Neural crest cell (in vitro differentiated cells): Measurements from ENCODE around the gene LRRC70. TPM values are rescaled to one million over a fixed set of nuclear protein-coding genes. Genes with fewer than 3 reads are reported as not detected.

Source experiments
- DNase-seq: peaks from one replicate; pipeline ENCODE4 v3.0.0; 2021; ENCODE audit warnings: low read depth, mixed read lengths, low spot score
- H3K27ac Mint-ChIP-seq: one replicate; pipeline ENCODE4 v1.8.0; 2021; ENCODE audit warnings: mild to moderate bottlenecking, mixed read lengths; ENCODE audit not compliant: unreplicated experiment
- H3K27me3 Mint-ChIP-seq: 2 replicates; pipeline ENCODE4 v1.8.0; 2021; ENCODE audit warnings: low read depth, mild to moderate bottlenecking, mixed read lengths
- H3K36me3 Mint-ChIP-seq: 2 replicates; pipeline ENCODE4 v1.8.0; 2021; ENCODE audit warnings: low read depth, mild to moderate bottlenecking, mixed read lengths
- H3K4me1 Mint-ChIP-seq: 2 replicates; pipeline ENCODE4 v1.8.0; 2021; ENCODE audit warnings: mixed read lengths
- H3K4me3 Mint-ChIP-seq: one replicate; pipeline ENCODE4 v1.8.0; 2021; ENCODE audit warnings: mild to moderate bottlenecking, mixed read lengths
- H3K9me3 Mint-ChIP-seq: 2 replicates; pipeline ENCODE4 v1.8.0; 2021; ENCODE audit warnings: mixed read lengths
- CTCF ChIP-seq: fragments of 200-600 bp; sonication (generic); conservative IDR thresholded peaks from 2 replicates; pipeline ENCODE4 v1.5.0; 2021; ENCODE audit warnings: antibody characterized with exemption, mild to moderate bottlenecking
- total RNA-seq: library from RNA; stranded (reverse); gene quantifications from 2 replicates; pipeline ENCODE4 v1.2.1, GENCODE V29; 2021

LRRC70 gene
- total RNA-seq, 1 donor from 2014 or later, result 0.19 TPM

GRCh38 chr5:62594364-62594984 is 15.9 kb downstream of the LRRC70 start:
- H3K9me3 Mint-ChIP-seq, result no peaks in the 10 kb centered on the region
- H3K4me1 Mint-ChIP-seq, result no peaks in the 10 kb centered on the region
- no peak overlapping the region for H3K4me3 Mint-ChIP-seq
- no peak for TF ChIP-seq CTCF
- no peaks in the 10 kb centered on the region for H3K27me3 Mint-ChIP-seq
- no peak overlapping the region for H3K27ac Mint-ChIP-seq
- peaks cover 17% of the 10 kb centered on the region for H3K36me3 Mint-ChIP-seq
- DNase-seq, result no peak

DNA sequence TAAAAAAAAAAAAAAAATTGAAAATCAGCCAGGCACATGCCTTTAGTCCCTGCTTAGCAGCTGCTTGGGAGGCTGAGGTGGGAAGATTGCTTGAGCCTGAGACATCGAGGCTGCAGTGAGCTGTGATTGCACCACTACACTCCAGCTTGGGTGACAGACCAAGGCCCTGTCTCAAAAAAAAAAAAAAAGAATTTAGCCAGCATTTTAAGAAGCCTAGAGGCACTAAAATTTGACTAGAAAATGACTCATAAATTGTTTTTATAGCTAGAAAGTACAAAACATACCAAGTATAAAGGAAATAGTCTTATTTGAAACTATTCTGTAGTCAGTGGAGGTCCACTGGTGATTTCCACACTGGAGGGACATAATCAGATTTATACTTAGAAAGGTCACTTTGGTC is 17.5 kb downstream of the LRRC70 start:
- Mint-ChIP-seq H3K9me3 (no peaks in the 10 kb centered on the region), H3K4me3 (no peak overlapping the region), H3K27ac (no peak overlapping the region), H3K36me3 (peaks cover 17% of the 10 kb centered on the region), H3K27me3 (no peaks in the 10 kb centered on the region), H3K4me1 (no peaks in the 10 kb centered on the region)
- DNase-seq, result no peak
- no peak for TF ChIP-seq CTCF

- peaks cover 14% of the 10 kb centered on the region for H3K36me3 Mint-ChIP-seq
Observed at GRCh38 chr5:62596691-62597090, 18.1 kb downstream of the LRRC70 start.

DNA sequence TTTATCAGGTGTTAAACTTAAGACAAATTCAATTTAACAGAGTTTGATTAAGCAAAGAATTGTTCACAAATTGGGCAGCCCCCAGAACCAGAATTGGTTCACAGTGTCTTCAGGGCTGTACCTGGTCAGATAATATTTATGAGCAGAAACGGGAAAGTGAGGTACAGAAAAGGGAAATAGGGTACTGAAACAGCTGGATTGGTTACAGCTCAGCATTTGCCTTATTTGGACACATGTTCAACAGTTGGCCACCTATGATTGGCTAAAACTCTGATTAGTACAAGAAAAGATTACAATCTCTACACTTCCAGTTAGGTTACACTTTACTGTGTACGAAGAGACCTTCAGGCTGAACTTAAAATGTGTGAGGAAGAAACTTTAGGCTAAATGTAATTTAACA is 18.7 kb downstream of the LRRC70 start:
- Mint-ChIP-seq H3K9me3 (no peaks in the 10 kb centered on the region), H3K27ac (no peak overlapping the region), H3K27me3 (no peaks in the 10 kb centered on the region), H3K4me3 (no peak overlapping the region), H3K36me3 (peaks cover 14% of the 10 kb centered on the region), H3K4me1 (no peaks in the 10 kb centered on the region)
- TF ChIP-seq CTCF, result no peak
- DNase-seq, result no peak

More at GRCh38 chr5:62596691-62597090, 18.1 kb downstream of the LRRC70 start:
- Mint-ChIP-seq H3K27ac (no peak overlapping the region), H3K4me3 (no peak overlapping the region), H3K4me1 (no peaks in the 10 kb centered on the region), H3K9me3 (no peaks in the 10 kb centered on the region), H3K27me3 (no peaks in the 10 kb centered on the region)
- TF ChIP-seq CTCF, result no peak
- DNase-seq, result no peak

- no peaks in the 10 kb centered on the region for H3K4me1 Mint-ChIP-seq
- H3K27ac Mint-ChIP-seq, result no peak overlapping the region
- H3K9me3 Mint-ChIP-seq, result no peaks in the 10 kb centered on the region
- DNase-seq, result no peak
- no peak overlapping the region for H3K4me3 Mint-ChIP-seq
- no peak for TF ChIP-seq CTCF
- H3K27me3 Mint-ChIP-seq, result no peaks in the 10 kb centered on the region
- H3K36me3 Mint-ChIP-seq, result no peaks in the 10 kb centered on the region
Observed at GRCh38 chr5:62600560-62601252, 22.1 kb downstream of the LRRC70 start.
